HL-60 (cell line): ENCODE data around the gene ATP10A.
A peak's percentile ranks its signal among the peaks of the same experiment; 100 is the strongest.

Source experiments
- DNase-seq, 2 experiments: peaks; one replicate each; pipeline ENCODE4 v3.0.0-alpha.2; 2010 to 2020; ENCODE audit warnings: low read depth in 1 of 2, low spot score in 1 of 2
- H3K27ac ChIP-seq: fragments of 250-450 bp; sonication (Bioruptor Pico); replicated peaks from 2 replicates; pipeline ENCODE4 v1.5.1; 2020; ENCODE audit warnings: mild to moderate bottlenecking, moderate library complexity
- H3K27me3 ChIP-seq: fragments of 250-450 bp; sonication (Bioruptor Pico); 2 replicates; pipeline ENCODE4 v1.5.1; 2021; ENCODE audit warnings: mild to moderate bottlenecking, moderate library complexity; ENCODE audit not compliant: insufficient read depth, poor library complexity, severe bottlenecking
- H3K4me3 ChIP-seq: replicated peaks from 2 replicates; pipeline ENCODE4 v1.5.1; 2011; ENCODE audit warnings: mild to moderate bottlenecking, control low read depth, low read length; ENCODE audit not compliant: insufficient read depth
- GABPA ChIP-seq: IDR thresholded peaks from 2 replicates; pipeline ENCODE4 v1.6.1; 2012; ENCODE audit warnings: low read depth
- POLR2AphosphoS5 ChIP-seq: IDR thresholded peaks from 2 replicates; pipeline ENCODE4 v1.6.1; 2012; ENCODE audit warnings: low read depth
- SPI1 ChIP-seq: IDR thresholded peaks from 2 replicates; pipeline ENCODE4 v1.6.1; 2012; ENCODE audit warnings: low read depth, mild to moderate bottlenecking, borderline replicate concordance
- TF ChIP-seq, protein P1 (sequence below): IDR thresholded peaks from 2 replicates; pipeline ENCODE4 v1.6.1; 2012; ENCODE audit warnings: low read depth; ENCODE audit not compliant: insufficient replicate concordance
- TF ChIP-seq, protein P2 (sequence below): IDR thresholded peaks from one replicate; pipeline ENCODE4 v1.5.1; 2011; ENCODE audit warnings: low read length, control low read depth, inconsistent platforms; ENCODE audit not compliant: insufficient read depth

The ATP10A gene

DNA sequence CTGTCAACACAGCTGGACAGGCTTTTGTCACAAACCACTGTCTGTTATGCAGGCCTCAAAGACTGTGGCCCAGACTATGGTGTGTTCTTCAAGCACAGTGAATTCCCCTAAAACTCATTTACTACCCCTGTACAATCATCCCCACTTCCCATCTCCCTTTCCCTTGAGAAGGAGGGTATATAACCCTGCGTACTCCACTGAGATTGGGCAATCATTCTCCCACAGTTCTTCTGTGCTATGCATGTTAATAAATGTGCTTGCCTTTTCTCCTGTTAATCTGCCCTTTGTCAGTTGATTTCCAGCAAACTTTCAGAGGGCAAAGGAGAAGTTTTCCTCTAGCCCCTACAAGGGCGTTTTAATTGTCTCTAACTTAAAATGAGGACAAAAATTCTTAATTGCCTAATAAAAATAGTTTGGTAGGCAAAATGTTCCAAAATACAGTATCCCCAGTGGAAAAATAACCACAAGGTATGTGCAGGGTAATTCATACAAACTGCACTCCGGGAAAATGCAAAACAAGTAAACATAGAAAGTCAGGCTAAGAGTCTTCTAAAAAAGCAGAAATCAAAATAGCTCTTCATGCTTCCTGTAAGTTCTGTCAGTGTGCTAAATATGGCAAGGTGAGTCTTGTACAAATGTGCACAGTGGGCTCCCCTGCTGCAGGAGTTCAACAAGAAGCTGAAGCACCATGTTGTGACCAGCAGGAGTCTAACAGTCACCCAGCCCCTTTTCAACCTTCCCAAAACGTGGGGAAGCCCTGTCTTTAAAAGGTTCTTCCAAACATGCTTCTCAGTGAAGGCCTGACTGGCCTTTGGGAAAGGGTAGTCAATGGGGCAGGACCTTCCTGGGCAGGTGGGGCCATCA, 10.2 kb downstream of the ATP10A start:
- DNase-seq: no peak
- no peaks in the 10 kb centered on the region for H3K27me3 ChIP-seq
- H3K4me3 ChIP-seq: no peak overlapping the region
- TF ChIP-seq POLR2AphosphoS5 (no peak), GABPA (no peak), SPI1 (no peak)
- TF ChIP-seq, protein P1, sequence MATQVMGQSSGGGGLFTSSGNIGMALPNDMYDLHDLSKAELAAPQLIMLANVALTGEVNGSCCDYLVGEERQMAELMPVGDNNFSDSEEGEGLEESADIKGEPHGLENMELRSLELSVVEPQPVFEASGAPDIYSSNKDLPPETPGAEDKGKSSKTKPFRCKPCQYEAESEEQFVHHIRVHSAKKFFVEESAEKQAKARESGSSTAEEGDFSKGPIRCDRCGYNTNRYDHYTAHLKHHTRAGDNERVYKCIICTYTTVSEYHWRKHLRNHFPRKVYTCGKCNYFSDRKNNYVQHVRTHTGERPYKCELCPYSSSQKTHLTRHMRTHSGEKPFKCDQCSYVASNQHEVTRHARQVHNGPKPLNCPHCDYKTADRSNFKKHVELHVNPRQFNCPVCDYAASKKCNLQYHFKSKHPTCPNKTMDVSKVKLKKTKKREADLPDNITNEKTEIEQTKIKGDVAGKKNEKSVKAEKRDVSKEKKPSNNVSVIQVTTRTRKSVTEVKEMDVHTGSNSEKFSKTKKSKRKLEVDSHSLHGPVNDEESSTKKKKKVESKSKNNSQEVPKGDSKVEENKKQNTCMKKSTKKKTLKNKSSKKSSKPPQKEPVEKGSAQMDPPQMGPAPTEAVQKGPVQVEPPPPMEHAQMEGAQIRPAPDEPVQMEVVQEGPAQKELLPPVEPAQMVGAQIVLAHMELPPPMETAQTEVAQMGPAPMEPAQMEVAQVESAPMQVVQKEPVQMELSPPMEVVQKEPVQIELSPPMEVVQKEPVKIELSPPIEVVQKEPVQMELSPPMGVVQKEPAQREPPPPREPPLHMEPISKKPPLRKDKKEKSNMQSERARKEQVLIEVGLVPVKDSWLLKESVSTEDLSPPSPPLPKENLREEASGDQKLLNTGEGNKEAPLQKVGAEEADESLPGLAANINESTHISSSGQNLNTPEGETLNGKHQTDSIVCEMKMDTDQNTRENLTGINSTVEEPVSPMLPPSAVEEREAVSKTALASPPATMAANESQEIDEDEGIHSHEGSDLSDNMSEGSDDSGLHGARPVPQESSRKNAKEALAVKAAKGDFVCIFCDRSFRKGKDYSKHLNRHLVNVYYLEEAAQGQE: no peak
- TF ChIP-seq, protein P2, sequence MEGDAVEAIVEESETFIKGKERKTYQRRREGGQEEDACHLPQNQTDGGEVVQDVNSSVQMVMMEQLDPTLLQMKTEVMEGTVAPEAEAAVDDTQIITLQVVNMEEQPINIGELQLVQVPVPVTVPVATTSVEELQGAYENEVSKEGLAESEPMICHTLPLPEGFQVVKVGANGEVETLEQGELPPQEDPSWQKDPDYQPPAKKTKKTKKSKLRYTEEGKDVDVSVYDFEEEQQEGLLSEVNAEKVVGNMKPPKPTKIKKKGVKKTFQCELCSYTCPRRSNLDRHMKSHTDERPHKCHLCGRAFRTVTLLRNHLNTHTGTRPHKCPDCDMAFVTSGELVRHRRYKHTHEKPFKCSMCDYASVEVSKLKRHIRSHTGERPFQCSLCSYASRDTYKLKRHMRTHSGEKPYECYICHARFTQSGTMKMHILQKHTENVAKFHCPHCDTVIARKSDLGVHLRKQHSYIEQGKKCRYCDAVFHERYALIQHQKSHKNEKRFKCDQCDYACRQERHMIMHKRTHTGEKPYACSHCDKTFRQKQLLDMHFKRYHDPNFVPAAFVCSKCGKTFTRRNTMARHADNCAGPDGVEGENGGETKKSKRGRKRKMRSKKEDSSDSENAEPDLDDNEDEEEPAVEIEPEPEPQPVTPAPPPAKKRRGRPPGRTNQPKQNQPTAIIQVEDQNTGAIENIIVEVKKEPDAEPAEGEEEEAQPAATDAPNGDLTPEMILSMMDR: no peak
- H3K27ac ChIP-seq: no peak overlapping the region

GRCh38 chr15:25852027-25852426, 11.1 kb downstream of the ATP10A start:
- no peak overlapping the region for H3K27ac ChIP-seq
- DNase-seq: no peak
- TF ChIP-seq POLR2AphosphoS5 (no peak), GABPA (no peak), SPI1 (no peak)
- TF ChIP-seq, protein P1: no peak
- TF ChIP-seq, protein P2: no peak
- H3K4me3 ChIP-seq: no peak overlapping the region
- H3K27me3 ChIP-seq: no peaks in the 10 kb centered on the region

GRCh38 chr15:25850154-25851111, 12.7 kb downstream of the ATP10A start:
- Histone ChIP-seq H3K27ac (no peak overlapping the region), H3K27me3 (no peaks in the 10 kb centered on the region), H3K4me3 (0 out of 2 replicates have a peak overlapping the region, but pooled peaks have one; percentile 12)
- peak in 1 of 2 experiments; percentile 6 for DNase-seq
- TF ChIP-seq, protein P1: no peak
- no peak for TF ChIP-seq SPI1
- TF ChIP-seq GABPA: no peak
- no peak for TF ChIP-seq POLR2AphosphoS5
- TF ChIP-seq, protein P2: no peak
